Trophoblast cell (in vitro differentiated cells and primary cell): ENCODE data around the gene GALK2. TPM values are rescaled to one million over a fixed set of nuclear protein-coding genes. Genes with fewer than 3 reads are reported as not detected.

Experiments
- DNase-seq, 2 donors: peaks; one replicate each; pipeline ENCODE4 v3.0.0-alpha.2; 2016
- H2AFZ ChIP-seq: 2 replicates; pipeline ENCODE4 v1.6.1; 2013; ENCODE audit warnings: low read length, moderate library complexity, mild to moderate bottlenecking; ENCODE audit not compliant: insufficient read depth, poor library complexity
- H2AK5ac ChIP-seq: 2 replicates; pipeline ENCODE4 v1.6.1; 2013; ENCODE audit warnings: mild to moderate bottlenecking, low read length
- H2BK120ac ChIP-seq: 2 replicates; pipeline ENCODE4 v1.6.1; 2013; ENCODE audit warnings: low read length, mild to moderate bottlenecking, moderate library complexity; ENCODE audit not compliant: insufficient read depth, poor library complexity
- H2BK12ac ChIP-seq: 2 replicates; pipeline ENCODE4 v1.6.1; 2013; ENCODE audit warnings: mild to moderate bottlenecking, low read length, moderate library complexity
- H2BK5ac ChIP-seq: 2 replicates; pipeline ENCODE4 v1.6.1; 2013; ENCODE audit warnings: low read length, low read depth, moderate library complexity, mild to moderate bottlenecking; ENCODE audit not compliant: poor library complexity
- H3K14ac ChIP-seq: 2 replicates; pipeline ENCODE4 v1.6.1; 2013; ENCODE audit warnings: mild to moderate bottlenecking, low read length
- H3K18ac ChIP-seq: 2 replicates; pipeline ENCODE4 v1.6.1; 2013; ENCODE audit warnings: mild to moderate bottlenecking, low read length
- H3K23ac ChIP-seq: 2 replicates; pipeline ENCODE4 v1.6.1; 2013; ENCODE audit warnings: low read length
- H3K27ac ChIP-seq: 2 replicates; pipeline ENCODE4 v1.5.1; 2013; ENCODE audit warnings: low read depth, mild to moderate bottlenecking, inconsistent platforms, low read length, moderate library complexity
- H3K27me3 ChIP-seq: 2 replicates; pipeline ENCODE4 v1.6.1; 2013; ENCODE audit warnings: inconsistent platforms, mild to moderate bottlenecking, low read length, moderate library complexity; ENCODE audit not compliant: insufficient read depth
- H3K36me3 ChIP-seq, 2 experiments: 1 replicate in 1 of 2; 2 replicates in 1 of 2; pipeline ENCODE4 v1.6.1; 2013; ENCODE audit warnings: low read length in 2 of 2, mild to moderate bottlenecking in 2 of 2, moderate library complexity in 1 of 2; ENCODE audit not compliant: insufficient read depth in 2 of 2, control insufficient read depth in 1 of 2
- H3K4ac ChIP-seq: 2 replicates; pipeline ENCODE4 v1.6.1; 2013; ENCODE audit warnings: low read depth, mild to moderate bottlenecking, low read length, moderate library complexity
- H3K4me1 ChIP-seq, 2 experiments: 1 replicate in 1 of 2; 2 replicates in 1 of 2; pipeline ENCODE4 v1.6.1; 2013; ENCODE audit warnings: low read length in 2 of 2, mild to moderate bottlenecking in 2 of 2, moderate library complexity in 1 of 2; ENCODE audit not compliant: insufficient read depth in 2 of 2, control insufficient read depth in 1 of 2
- H3K4me2 ChIP-seq: 2 replicates; pipeline ENCODE4 v1.6.1; 2013; ENCODE audit warnings: inconsistent platforms, mild to moderate bottlenecking, low read length, moderate library complexity
- H3K4me3 ChIP-seq: 2 replicates; pipeline ENCODE4 v1.5.1; 2013; ENCODE audit warnings: mild to moderate bottlenecking, low read depth, low read length, inconsistent platforms
- H3K79me1 ChIP-seq: one replicate; pipeline ENCODE4 v1.6.1; 2013; ENCODE audit warnings: low read length
- H3K79me2 ChIP-seq: 2 replicates; pipeline ENCODE4 v1.6.1; 2013; ENCODE audit warnings: low read length, mild to moderate bottlenecking; ENCODE audit not compliant: control insufficient read depth, insufficient read depth, poor library complexity
- H3K9ac ChIP-seq: 2 replicates; pipeline ENCODE4 v1.6.1; 2013; ENCODE audit warnings: mild to moderate bottlenecking, low read length
- H3K9me3 ChIP-seq: 2 replicates; pipeline ENCODE4 v1.6.1; 2013; ENCODE audit warnings: low read depth, mild to moderate bottlenecking, control low read depth, inconsistent platforms, low read length; ENCODE audit not compliant: insufficient read depth
- H4K12ac ChIP-seq: 2 replicates; pipeline ENCODE4 v1.6.1; 2013; ENCODE audit warnings: low read depth, mild to moderate bottlenecking, low read length, moderate library complexity
- H4K8ac ChIP-seq: 2 replicates; pipeline ENCODE4 v1.6.1; 2013; ENCODE audit warnings: low read depth, mild to moderate bottlenecking, low read length, moderate library complexity
- H4K91ac ChIP-seq: one replicate; pipeline ENCODE4 v1.6.1; 2013; ENCODE audit warnings: low read depth, mild to moderate bottlenecking, low read length, moderate library complexity
- WGBS: extraction: QIAGEN DNeasy Blood & Tissue Kit; methylation state at CpG from one replicate; pipeline ENCODE4 v1.1.7; 2013; ENCODE audit warnings: missing lambda C conversion rate; ENCODE audit not compliant: insufficient read length, insufficient coverage; ENCODE audit errors: extremely low coverage; 5-methylcytosine and 5-hydroxymethylcytosine counted together
- polyA plus RNA-seq: library from polyadenylated mRNA; stranded (reverse); fragments of 200-250 nt; gene quantifications from 2 replicates; pipeline ENCODE4 v1.2.3, GENCODE V29; 2013

Gene GALK2
- polyA plus RNA-seq = 10.5 and 11.5 TPM in 2 replicates

- Histone ChIP-seq H3K79me1 (peaks cover 2% of the 10 kb centered on the region), H3K18ac (peak within 1 kb of the TSS; percentile 69), H3K36me3 (no peaks in the 10 kb centered on the region), H3K4me1 (no peaks in the 10 kb centered on the region), H3K4me2 (peak within 1 kb of the TSS; percentile 81), H4K12ac (peak within 1 kb of the TSS; percentile 28), H3K27me3 (no peaks in the 10 kb centered on the region), H3K27ac (peak within 1 kb of the TSS; percentile 53), H3K9ac (peak within 1 kb of the TSS; percentile 90), H3K14ac (peak within 1 kb of the TSS; percentile 41), H2BK5ac (peak within 1 kb of the TSS; percentile 18), H3K23ac (no peak within 1 kb of the TSS), H3K9me3 (no peaks in the 10 kb centered on the region), H2AFZ (peak within 1 kb of the TSS; percentile 77), H4K8ac (peak within 1 kb of the TSS; percentile 88), H3K79me2 (peaks cover 2% of the 10 kb centered on the region), H4K91ac (peak within 1 kb of the TSS; percentile 41), H3K4me3 (peak within 1 kb of the TSS; percentile 86), H2BK12ac (no peak within 1 kb of the TSS), H2BK120ac (no peak within 1 kb of the TSS), H3K4ac (no peak within 1 kb of the TSS), H2AK5ac (no peak within 1 kb of the TSS)
- WGBS = no CpG with 5 or more reads among the region's 30 CpGs
- DNase-seq = peak; percentile 91 to 93
Measured at GRCh38 chr15:49169880-49170597, at the start of gene GALK2. Gene GALK2, plus strand, starts transcription at chr15:49170247. Its CDS starts 76 bp downstream, at chr15:49170323.

- Histone ChIP-seq H3K79me2 (no peaks in the 10 kb centered on the region), H3K4me3 (no peak overlapping the region), H3K27ac (no peak overlapping the region), H3K9ac (no peak overlapping the region), H4K8ac (no peak overlapping the region), H3K4ac (no peak overlapping the region), H3K36me3 (peaks cover 2 to 4% of the 10 kb centered on the region in 2 experiments), H2AFZ (no peak overlapping the region), H2BK120ac (no peak overlapping the region), H3K27me3 (no peaks in the 10 kb centered on the region), H4K91ac (no peak overlapping the region), H3K4me2 (no peak overlapping the region), H3K23ac (no peak overlapping the region), H3K4me1 (no peaks in the 10 kb centered on the region), H2BK5ac (no peak overlapping the region), H3K18ac (no peak overlapping the region), H2AK5ac (no peak overlapping the region), H3K79me1 (no peaks in the 10 kb centered on the region), H3K9me3 (no peaks in the 10 kb centered on the region), H4K12ac (no peak overlapping the region), H3K14ac (no peak overlapping the region), H2BK12ac (no peak overlapping the region)
- WGBS = no CpG with 5 or more reads among the region's 4 CpGs
- DNase-seq = no peak
Measured at GRCh38 chr15:49120832-49121231, 49.2 kb upstream of the GALK2 start.

GRCh38 chr15:49121901-49122300 lies 48.1 kb upstream of the GALK2 start:
- no peak overlapping the region for H4K91ac ChIP-seq
- H3K14ac ChIP-seq = no peak overlapping the region
- no peak overlapping the region for H3K9ac ChIP-seq
- no peak overlapping the region for H4K12ac ChIP-seq
- H3K27me3 ChIP-seq = no peaks in the 10 kb centered on the region
- no peak overlapping the region for H2AFZ ChIP-seq
- H3K36me3 ChIP-seq = peaks cover 2 to 4% of the 10 kb centered on the region in 2 experiments
- H3K4me1 ChIP-seq = no peaks in the 10 kb centered on the region
- H3K4me2 ChIP-seq = no peak overlapping the region
- no peak overlapping the region for H4K8ac ChIP-seq
- H2BK5ac ChIP-seq = no peak overlapping the region
- no peak overlapping the region for H2AK5ac ChIP-seq
- H3K79me2 ChIP-seq = no peaks in the 10 kb centered on the region
- H3K18ac ChIP-seq = no peak overlapping the region
- no peak overlapping the region for H3K4ac ChIP-seq
- no peaks in the 10 kb centered on the region for H3K79me1 ChIP-seq
- DNase-seq = no peak
- no peak overlapping the region for H3K4me3 ChIP-seq
- H3K9me3 ChIP-seq = no peaks in the 10 kb centered on the region
- H2BK120ac ChIP-seq = no peak overlapping the region
- no CpG with 5 or more reads among the region's 1 CpG for whole genome bisulfite sequencing
- H2BK12ac ChIP-seq = no peak overlapping the region
- H3K27ac ChIP-seq = no peak overlapping the region
- no peak overlapping the region for H3K23ac ChIP-seq

DNA sequence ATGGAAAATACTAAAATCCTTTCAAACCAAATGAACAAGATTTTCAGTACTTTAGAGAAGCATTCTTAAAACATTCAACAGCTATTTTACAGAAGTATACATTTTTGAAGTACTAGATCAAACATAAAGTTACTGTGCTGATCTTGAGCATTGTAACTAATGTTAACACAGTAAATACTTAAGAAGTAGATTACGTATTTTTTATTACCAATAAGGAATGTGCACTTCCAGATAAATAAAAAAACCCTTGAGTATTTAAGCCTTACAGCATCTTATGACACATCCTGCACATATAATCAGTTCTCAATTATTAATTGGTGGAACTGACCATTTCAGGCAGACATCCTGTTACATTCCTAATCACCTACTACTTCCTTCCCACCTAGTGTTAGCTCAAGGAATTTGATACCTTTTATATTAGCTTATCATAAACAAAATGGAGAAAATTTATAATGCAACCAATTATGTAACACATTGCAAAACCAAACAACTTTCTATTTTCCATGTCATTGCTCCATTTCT lies 47.4 kb upstream of the GALK2 start:
- H3K23ac ChIP-seq = no peak overlapping the region
- H2BK12ac ChIP-seq = no peak overlapping the region
- no peak overlapping the region for H3K14ac ChIP-seq
- no peaks in the 10 kb centered on the region for H3K4me1 ChIP-seq
- no peaks in the 10 kb centered on the region for H3K27me3 ChIP-seq
- H3K18ac ChIP-seq = no peak overlapping the region
- H3K79me2 ChIP-seq = no peaks in the 10 kb centered on the region
- no peak overlapping the region for H4K12ac ChIP-seq
- H2AFZ ChIP-seq = no peak overlapping the region
- H3K27ac ChIP-seq = no peak overlapping the region
- no peak overlapping the region for H3K4ac ChIP-seq
- no peak overlapping the region for H4K91ac ChIP-seq
- no peak overlapping the region for H3K9ac ChIP-seq
- DNase-seq = no peak
- H2AK5ac ChIP-seq = no peak overlapping the region
- H2BK120ac ChIP-seq = no peak overlapping the region
- peaks cover 2 to 4% of the 10 kb centered on the region in 2 experiments for H3K36me3 ChIP-seq
- H2BK5ac ChIP-seq = no peak overlapping the region
- WGBS = no CpG with 5 or more reads among the region's 1 CpG
- no peaks in the 10 kb centered on the region for H3K79me1 ChIP-seq
- no peak overlapping the region for H3K4me2 ChIP-seq
- H3K9me3 ChIP-seq = no peaks in the 10 kb centered on the region
- H3K4me3 ChIP-seq = no peak overlapping the region
- no peak overlapping the region for H4K8ac ChIP-seq
